Fibroblast of lung (primary cell): ENCODE data around the gene CHMP4B.

Experiments
- EZH2 ChIP-seq: IDR thresholded peaks from 2 replicates; pipeline ENCODE4 v1.5.1; 2012; ENCODE audit warnings: low read length, control low read depth, mild to moderate bottlenecking; ENCODE audit errors: missing control alignments
- TF ChIP-seq, protein P1 (sequence below), 2 donors: IDR thresholded peaks in 1 of 2; conservative IDR thresholded peaks in 1 of 2; 1 replicate in 1 of 2; 2 replicates in 1 of 2; pipeline ENCODE4 v1.5.1; 2011 to 2012; ENCODE audit warnings: low read length in 2 of 2, control low read depth in 1 of 2, inconsistent platforms in 1 of 2, low read depth in 1 of 2, mild to moderate bottlenecking in 1 of 2

DNA sequence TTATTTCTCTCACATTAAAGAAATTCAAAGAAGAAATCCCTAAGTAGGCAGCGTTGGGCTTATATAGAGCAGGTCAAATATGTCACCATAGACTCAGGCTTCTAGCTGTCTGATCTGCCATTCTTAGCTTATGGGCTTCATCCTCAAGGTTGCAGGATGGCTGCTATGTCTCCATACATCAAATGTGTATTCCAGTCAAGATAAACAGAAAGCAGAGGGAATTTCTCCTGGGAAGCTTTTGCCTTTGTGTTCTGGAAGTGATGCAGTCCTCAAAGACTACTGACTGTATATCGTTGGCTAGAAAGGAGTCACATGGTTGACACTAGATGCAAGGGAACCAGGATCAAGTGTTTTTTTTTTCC lies 43.4 kb upstream of the CHMP4B start:
- no peak for TF ChIP-seq EZH2
- TF ChIP-seq, protein P1, sequence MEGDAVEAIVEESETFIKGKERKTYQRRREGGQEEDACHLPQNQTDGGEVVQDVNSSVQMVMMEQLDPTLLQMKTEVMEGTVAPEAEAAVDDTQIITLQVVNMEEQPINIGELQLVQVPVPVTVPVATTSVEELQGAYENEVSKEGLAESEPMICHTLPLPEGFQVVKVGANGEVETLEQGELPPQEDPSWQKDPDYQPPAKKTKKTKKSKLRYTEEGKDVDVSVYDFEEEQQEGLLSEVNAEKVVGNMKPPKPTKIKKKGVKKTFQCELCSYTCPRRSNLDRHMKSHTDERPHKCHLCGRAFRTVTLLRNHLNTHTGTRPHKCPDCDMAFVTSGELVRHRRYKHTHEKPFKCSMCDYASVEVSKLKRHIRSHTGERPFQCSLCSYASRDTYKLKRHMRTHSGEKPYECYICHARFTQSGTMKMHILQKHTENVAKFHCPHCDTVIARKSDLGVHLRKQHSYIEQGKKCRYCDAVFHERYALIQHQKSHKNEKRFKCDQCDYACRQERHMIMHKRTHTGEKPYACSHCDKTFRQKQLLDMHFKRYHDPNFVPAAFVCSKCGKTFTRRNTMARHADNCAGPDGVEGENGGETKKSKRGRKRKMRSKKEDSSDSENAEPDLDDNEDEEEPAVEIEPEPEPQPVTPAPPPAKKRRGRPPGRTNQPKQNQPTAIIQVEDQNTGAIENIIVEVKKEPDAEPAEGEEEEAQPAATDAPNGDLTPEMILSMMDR (conservative IDR thresholded peaks at IDR 0.05 in 1 of 2, IDR thresholded peaks at IDR 0.05 in 1 of 2; ENCODE audit: low read depth in 1 of 2, low read length in 2 of 2) = no peak
